Activated CD4-positive, alpha-beta memory T cell treated with anti-CD3 and anti-CD28 coated beads for 36 hours (primary cell): ENCODE results near the gene OR11H7. TPM values are rescaled to one million over a fixed set of nuclear protein-coding genes. Genes with fewer than 3 reads are reported as not detected.
"Not testable (repeated sequence)": the region's sequence is repeated elsewhere in the genome, so short reads cannot be mapped to it uniquely, and the experiment has no call there.

Experiments
- CTCF ChIA-PET: fragments of 350-600 bp; sonication (Branson Sonifier 250); formaldehyde crosslinking; loops from one replicate; lab custom pipeline; 2021; ENCODE audit warnings: antibody characterized with exemption, inconsistent platforms; lab: Charles Lee
- POLR2A ChIA-PET: fragments of 350-600 bp; sonication (Branson Sonifier 250); formaldehyde crosslinking; loops from one replicate; lab custom pipeline; 2021; ENCODE audit warnings: antibody characterized with exemption; lab: Charles Lee
- DNase-seq: peaks from one replicate; pipeline ENCODE4 v3.0.0-alpha.2; 2020
- H3K27ac Mint-ChIP-seq: one replicate; pipeline ENCODE4 v1.8.0; 2021; ENCODE audit warnings: mixed read lengths
- H3K27me3 Mint-ChIP-seq: one replicate; pipeline ENCODE4 v1.8.0; 2021; ENCODE audit warnings: mixed read lengths
- H3K36me3 Mint-ChIP-seq: one replicate; pipeline ENCODE4 v1.8.0; 2021; ENCODE audit warnings: mixed read lengths
- H3K4me1 Mint-ChIP-seq: one replicate; pipeline ENCODE4 v1.8.0; 2021; ENCODE audit warnings: low read depth, mixed read lengths
- H3K4me3 Mint-ChIP-seq: one replicate; pipeline ENCODE4 v1.8.0; 2021; ENCODE audit warnings: mild to moderate bottlenecking, mixed read lengths
- H3K9me3 Mint-ChIP-seq: one replicate; pipeline ENCODE4 v1.8.0; 2021; ENCODE audit warnings: mixed read lengths
- intact Hi-C: fragments of 100-400 bp; cut with micrococcal nuclease; formaldehyde crosslinking; loops from one replicate; pipeline ENCODE4 v1.15.1; 2023
- total RNA-seq, 2 experiments: library from RNA; stranded (reverse); gene quantifications; one replicate each; pipeline ENCODE4 v1.2.3, GENCODE V29; 2021

OR11H7 gene
- not detected for total RNA-seq

DNA sequence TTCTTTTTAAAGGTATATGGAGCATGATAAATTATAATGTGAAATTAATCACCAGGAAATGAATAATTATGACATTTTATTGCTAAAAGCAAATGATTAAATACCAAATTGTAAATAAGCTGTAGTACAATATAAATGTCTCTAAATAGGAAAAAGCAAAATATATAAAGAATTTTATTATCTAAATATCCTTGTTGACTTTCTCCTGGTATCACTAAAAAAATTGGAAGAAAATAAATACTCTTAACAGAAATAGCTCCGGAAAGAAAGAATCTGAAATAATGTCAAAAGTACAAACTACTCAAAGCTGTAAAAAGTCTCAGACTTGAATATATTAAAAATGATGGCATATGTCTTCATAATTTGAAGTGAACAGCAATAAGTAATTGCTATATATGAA, at the start of gene OR11H7:
TSS of gene OR11H7 (plus strand) at position 301 of the 400 bp plus-strand sequence.
- H3K9me3 Mint-ChIP-seq = peaks cover 17% of the 10 kb centered on the region
- H3K36me3 Mint-ChIP-seq = no peaks in the 10 kb centered on the region
- no peak within 1 kb of the TSS for H3K27ac Mint-ChIP-seq
- H3K4me3 Mint-ChIP-seq = no peak within 1 kb of the TSS
- CTCF ChIA-PET = no interaction called here
- POLR2A ChIA-PET = no interaction called here
- intact Hi-C loops = no loop called here
- H3K27me3 Mint-ChIP-seq = peaks cover 2% of the 10 kb centered on the region
- DNase-seq = no peak
- no peaks in the 10 kb centered on the region for H3K4me1 Mint-ChIP-seq

DNA sequence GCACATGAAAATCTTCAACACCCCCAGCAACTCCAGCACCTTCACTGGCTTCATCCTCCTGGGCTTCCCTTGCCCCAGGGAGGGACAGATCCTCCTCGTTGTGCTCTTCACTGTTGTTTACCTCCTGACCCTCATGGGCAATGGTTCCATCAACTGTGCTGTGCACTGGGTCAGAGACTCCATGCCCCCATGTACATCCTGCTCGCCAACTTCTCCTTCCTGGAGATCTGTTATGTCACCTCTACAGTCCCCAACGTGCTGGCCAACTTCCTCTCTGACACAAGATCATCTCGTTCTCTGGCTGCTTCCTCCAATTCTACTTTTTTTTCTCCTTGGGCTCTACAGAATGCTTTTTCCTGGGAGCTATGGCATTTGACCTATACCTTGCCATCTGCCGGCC, 49.6 kb upstream of the OR11H7 start:
- intact Hi-C loops = no loop called here
- Mint-ChIP-seq H3K27me3 (peaks cover 4% of the 10 kb centered on the region), H3K27ac (no peak overlapping the region), H3K36me3 (no peaks in the 10 kb centered on the region), H3K4me3 (no peak overlapping the region), H3K9me3 (no peaks in the 10 kb centered on the region), H3K4me1 (no peaks in the 10 kb centered on the region)
- ChIA-PET POLR2A (no interaction called here), CTCF (no interaction called here)
- no peak for DNase-seq

DNA sequence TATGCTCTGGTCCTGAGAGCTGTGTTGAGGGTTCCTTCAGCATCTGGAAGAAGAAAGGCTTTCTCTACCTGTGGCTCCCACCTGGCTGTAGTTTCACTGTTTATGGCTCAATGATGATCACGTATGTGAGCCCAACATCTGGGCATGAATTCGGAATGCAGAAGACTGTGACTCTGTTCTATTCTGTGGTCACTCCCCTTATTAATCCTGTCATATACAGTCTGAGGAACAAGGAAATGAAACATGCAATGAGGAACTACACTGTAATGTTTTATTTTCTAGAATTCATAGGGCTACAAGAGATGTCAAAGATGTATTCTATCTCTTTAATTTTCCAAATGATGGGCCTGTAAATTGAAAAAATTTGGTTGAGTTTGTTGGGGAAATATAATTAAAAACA, 48.9 kb upstream of the OR11H7 start:
- intact Hi-C loops = no loop called here
- H3K36me3 Mint-ChIP-seq = no peaks in the 10 kb centered on the region
- ChIA-PET CTCF (no interaction called here), POLR2A (no interaction called here)
- H3K4me1 Mint-ChIP-seq = no peaks in the 10 kb centered on the region
- H3K27me3 Mint-ChIP-seq = peaks cover 4% of the 10 kb centered on the region
- no peak for DNase-seq
- H3K9me3 Mint-ChIP-seq = no peaks in the 10 kb centered on the region
- H3K27ac Mint-ChIP-seq = no peak overlapping the region
- no peak overlapping the region for H3K4me3 Mint-ChIP-seq

DNA sequence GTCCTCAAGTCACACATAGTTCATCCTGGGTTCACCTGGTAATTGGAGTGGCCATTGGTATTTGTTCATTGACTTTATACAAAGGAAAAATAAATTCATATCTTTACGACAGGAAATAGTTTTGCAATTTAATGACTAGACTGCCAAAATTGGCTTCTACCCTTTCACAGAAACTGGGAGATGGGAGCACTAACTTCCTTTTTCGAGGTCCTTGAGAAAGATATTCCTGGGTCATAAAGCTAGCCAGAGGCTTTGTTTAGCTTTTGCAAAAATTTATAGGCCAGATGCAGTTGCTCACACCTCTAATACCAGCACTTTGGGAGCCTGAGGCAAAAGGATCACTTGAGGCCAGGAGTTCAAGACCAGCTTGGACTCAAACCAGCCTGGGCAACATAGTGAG, 48.3 kb upstream of the OR11H7 start:
- POLR2A ChIA-PET = no interaction called here
- DNase-seq = no peak
- Mint-ChIP-seq H3K27ac (no peak overlapping the region), H3K36me3 (no peaks in the 10 kb centered on the region), H3K4me3 (no peak overlapping the region), H3K4me1 (no peaks in the 10 kb centered on the region), H3K9me3 (no peaks in the 10 kb centered on the region), H3K27me3 (peaks cover 4% of the 10 kb centered on the region)
- intact Hi-C loops = no loop called here
- CTCF ChIA-PET = no interaction called here

DNA sequence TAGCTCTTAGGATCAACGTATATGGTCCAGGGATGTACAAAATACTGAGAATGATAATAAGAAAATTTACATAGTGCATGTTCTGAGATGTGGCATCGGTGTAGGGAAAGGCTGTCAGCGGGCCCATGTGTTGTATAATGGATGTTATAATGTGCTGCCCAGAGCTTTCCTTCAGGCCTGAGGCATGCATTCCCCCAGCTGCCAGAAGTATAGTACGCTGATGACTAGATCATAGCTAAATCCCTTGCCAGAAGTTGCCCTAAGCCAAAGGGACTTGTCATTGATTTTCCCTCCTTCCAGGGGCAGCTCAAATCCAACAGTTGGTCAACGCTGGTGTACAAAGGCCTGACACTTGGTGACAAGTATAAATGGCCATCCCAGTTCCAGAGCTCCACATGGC, 44.6 kb upstream of the OR11H7 start:
- H3K4me3 Mint-ChIP-seq = no peak overlapping the region
- H3K27me3 Mint-ChIP-seq = peaks cover 1% of the 10 kb centered on the region
- no peaks in the 10 kb centered on the region for H3K36me3 Mint-ChIP-seq
- ChIA-PET CTCF (no interaction called here), POLR2A (no interaction called here)
- intact Hi-C loops = no loop called here
- no peak for DNase-seq
- no peaks in the 10 kb centered on the region for H3K9me3 Mint-ChIP-seq
- no peaks in the 10 kb centered on the region for H3K4me1 Mint-ChIP-seq
- no peak overlapping the region for H3K27ac Mint-ChIP-seq

DNA sequence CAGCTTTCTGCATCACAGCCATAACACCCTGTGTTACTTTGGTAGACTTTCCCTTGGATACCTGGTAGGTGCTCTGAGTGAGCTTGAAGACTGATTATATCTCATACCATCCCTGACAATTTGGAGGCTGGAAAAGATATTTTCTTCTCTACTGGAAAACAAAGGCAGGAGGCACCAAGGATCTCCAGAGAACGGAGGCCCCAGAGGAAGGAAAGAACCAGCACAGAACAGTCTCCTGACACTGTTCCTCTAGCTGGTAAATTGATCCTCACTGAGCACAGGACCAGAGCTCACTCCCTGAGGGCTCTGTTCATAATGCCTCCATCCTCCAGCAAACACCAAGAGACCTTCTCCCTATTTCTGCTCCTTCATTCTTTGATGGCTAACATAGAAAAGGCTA, 38.2 kb upstream of the OR11H7 start, which contains the start of gene OR11G2:
TSS of gene OR11G2 (plus strand) at position 301 of the 400 bp plus-strand sequence. CDS start 6,542 bp downstream, outside the sequence.
- H3K4me3 Mint-ChIP-seq = no peak within 1 kb of the TSS
- H3K27me3 Mint-ChIP-seq = peaks cover 1% of the 10 kb centered on the region
- intact Hi-C loops = no loop called here
- ChIA-PET POLR2A (no interaction called here), CTCF (no interaction called here)
- no peaks in the 10 kb centered on the region for H3K9me3 Mint-ChIP-seq
- no peaks in the 10 kb centered on the region for H3K4me1 Mint-ChIP-seq
- DNase-seq = no peak
- no peaks in the 10 kb centered on the region for H3K36me3 Mint-ChIP-seq
- no peak within 1 kb of the TSS for H3K27ac Mint-ChIP-seq

DNA sequence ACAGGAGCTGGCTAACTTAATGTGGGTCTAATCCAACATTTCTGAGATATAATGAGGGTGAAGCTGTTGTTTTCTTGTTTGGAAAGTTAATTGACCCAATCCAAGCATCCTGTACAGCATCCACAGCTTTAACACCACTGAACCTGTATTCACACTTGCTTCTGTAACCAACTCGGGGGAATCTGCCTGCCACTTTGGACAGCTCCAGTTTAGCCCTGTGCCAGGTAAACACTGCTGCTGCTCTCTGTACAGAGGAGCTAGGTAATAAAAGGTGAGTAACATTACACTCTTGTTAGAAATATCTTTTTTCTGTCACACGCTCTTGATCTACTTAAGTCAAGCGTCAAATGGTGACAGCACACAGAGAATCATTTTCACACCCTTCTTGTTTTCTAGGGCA, 37.4 kb upstream of the OR11H7 start:
- H3K36me3 Mint-ChIP-seq = no peaks in the 10 kb centered on the region
- ChIA-PET CTCF (no interaction called here), POLR2A (no interaction called here)
- H3K4me3 Mint-ChIP-seq = no peak overlapping the region
- DNase-seq = no peak
- intact Hi-C loops = no loop called here
- H3K27me3 Mint-ChIP-seq = no peaks in the 10 kb centered on the region
- no peak overlapping the region for H3K27ac Mint-ChIP-seq
- no peaks in the 10 kb centered on the region for H3K4me1 Mint-ChIP-seq
- no peaks in the 10 kb centered on the region for H3K9me3 Mint-ChIP-seq

DNA sequence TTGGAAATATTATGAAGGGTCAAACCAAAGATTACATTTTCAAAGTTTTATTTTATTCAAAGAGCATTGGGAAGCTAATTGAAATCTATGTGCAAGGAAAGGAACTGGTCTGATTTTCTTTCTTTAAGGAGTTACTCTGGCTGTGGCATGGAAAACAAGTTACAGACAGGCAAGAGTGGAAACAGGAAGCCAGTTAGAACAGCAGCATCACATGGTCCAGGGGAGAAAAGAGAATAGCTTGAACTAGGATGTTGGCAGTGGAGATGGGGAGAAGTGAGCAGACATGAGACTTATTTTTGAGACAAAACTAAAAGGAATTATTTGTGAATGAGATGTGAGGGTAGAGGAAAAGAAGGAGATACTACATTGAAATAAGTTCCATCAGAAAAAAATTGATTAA, 34.7 kb upstream of the OR11H7 start:
- ChIA-PET CTCF (no interaction called here), POLR2A (no interaction called here)
- H3K4me1 Mint-ChIP-seq = no peaks in the 10 kb centered on the region

DNA sequence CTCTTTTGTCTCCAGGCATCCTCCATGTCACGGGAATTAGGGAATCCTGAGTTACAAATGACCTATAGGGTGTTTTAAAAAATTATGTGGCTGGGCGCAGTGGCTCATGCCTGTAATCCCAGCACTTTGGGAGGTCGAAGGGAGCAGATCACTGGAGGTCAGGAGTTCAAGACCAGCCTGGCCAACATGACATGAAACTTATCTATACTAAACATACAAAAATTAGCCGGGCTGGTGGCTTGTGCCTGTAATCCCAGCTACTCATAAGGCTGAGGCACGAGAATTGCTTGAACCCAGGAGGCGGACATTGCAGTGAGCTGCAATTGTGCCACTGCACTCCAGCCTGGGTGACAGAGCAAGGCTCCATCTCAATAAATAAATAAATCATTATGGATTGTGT, 33.6 kb upstream of the OR11H7 start:
- DNase-seq, H3K9me3 Mint-ChIP-seq, intact Hi-C loops, H3K27me3 Mint-ChIP-seq, H3K4me3 Mint-ChIP-seq, H3K27ac Mint-ChIP-seq, H3K4me1 Mint-ChIP-seq, CTCF ChIA-PET, H3K36me3 Mint-ChIP-seq, POLR2A ChIA-PET: not testable (repeated sequence)

More for the DNA sequence above, 34.7 kb upstream of the OR11H7 start:
- H3K36me3 Mint-ChIP-seq = no peaks in the 10 kb centered on the region
- intact Hi-C loops = no loop called here
- no peaks in the 10 kb centered on the region for H3K9me3 Mint-ChIP-seq
- H3K27me3 Mint-ChIP-seq = peaks cover 2% of the 10 kb centered on the region
- H3K27ac Mint-ChIP-seq = no peak overlapping the region
- no peak for DNase-seq
- H3K4me3 Mint-ChIP-seq = no peak overlapping the region

DNA sequence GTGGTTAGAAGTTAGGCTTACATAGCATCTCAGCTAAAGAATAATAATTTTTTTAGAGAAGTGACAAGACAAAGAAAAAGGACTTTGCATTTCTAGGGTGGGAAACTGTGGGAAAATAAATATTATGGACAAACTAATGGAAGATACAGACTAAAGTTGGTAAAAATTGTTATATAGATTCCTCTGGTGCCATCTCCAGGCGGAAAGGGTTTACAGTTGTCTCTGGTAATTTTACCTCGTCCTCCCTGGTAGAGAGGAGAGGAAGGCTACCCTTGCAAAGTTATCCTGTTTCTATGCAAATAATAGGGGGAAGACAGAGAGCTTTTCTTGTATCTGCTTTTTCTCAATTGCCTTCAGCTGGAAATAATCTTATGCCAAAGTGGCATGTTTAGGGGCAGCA, 32.9 kb upstream of the OR11H7 start:
- H3K27me3 Mint-ChIP-seq = peaks cover 2% of the 10 kb centered on the region
- H3K9me3 Mint-ChIP-seq = no peaks in the 10 kb centered on the region
- ChIA-PET POLR2A (no interaction called here), CTCF (no interaction called here)
- DNase-seq = no peak
- intact Hi-C loops = no loop called here
- no peaks in the 10 kb centered on the region for H3K4me1 Mint-ChIP-seq
- H3K36me3 Mint-ChIP-seq = no peaks in the 10 kb centered on the region
- no peak overlapping the region for H3K27ac Mint-ChIP-seq
- no peak overlapping the region for H3K4me3 Mint-ChIP-seq

DNA sequence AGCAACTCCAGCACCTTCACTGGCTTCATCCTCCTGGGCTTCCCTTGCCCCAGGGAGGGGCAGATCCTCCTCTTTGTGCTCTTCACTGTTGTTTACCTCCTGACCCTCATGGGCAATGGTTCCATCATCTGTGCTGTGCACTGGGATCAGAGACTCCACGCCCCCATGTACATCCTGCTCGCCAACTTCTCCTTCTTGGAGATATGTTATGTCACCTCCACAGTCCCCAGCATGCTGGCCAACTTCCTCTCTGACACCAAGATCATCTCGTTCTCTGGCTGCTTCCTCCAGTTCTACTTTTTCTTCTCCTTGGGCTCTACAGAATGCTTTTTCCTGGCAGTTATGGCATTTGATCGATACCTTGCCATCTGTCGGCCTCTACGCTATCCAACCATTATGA, 31.3 kb upstream of the OR11H7 start:
- DNase-seq = no peak
- Mint-ChIP-seq H3K27me3 (peaks cover 2% of the 10 kb centered on the region), H3K36me3 (no peaks in the 10 kb centered on the region), H3K4me3 (no peak overlapping the region), H3K27ac (no peak overlapping the region), H3K9me3 (no peaks in the 10 kb centered on the region), H3K4me1 (no peaks in the 10 kb centered on the region)
- CTCF ChIA-PET = no interaction called here
- intact Hi-C loops = no loop called here
- POLR2A ChIA-PET = no interaction called here

DNA sequence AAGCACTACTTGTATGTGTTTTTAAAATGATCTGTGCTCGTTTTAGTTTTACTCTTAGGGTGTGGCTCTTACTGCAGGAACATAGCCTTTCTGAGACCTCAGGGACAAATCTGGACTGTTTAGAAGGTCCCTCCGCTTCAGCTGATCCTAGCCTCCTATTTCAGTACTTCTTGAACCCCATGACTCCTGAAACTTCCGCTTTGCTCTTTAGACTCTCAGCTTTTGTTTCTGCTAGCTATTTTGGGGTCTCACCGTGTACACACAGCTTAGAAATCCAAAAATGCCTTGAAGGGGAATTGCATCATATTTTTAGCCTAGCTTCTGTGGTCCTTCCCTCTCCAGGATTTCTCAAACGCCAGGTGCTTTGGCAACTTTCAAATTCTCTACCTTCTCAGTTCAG, 29.8 kb upstream of the OR11H7 start:
- ChIA-PET CTCF (no interaction called here), POLR2A (no interaction called here)
- Mint-ChIP-seq H3K27me3 (peaks cover 2% of the 10 kb centered on the region), H3K9me3 (no peaks in the 10 kb centered on the region), H3K36me3 (no peaks in the 10 kb centered on the region), H3K4me3 (no peak overlapping the region), H3K27ac (no peak overlapping the region), H3K4me1 (no peaks in the 10 kb centered on the region)
- intact Hi-C loops = no loop called here
- no peak for DNase-seq

DNA sequence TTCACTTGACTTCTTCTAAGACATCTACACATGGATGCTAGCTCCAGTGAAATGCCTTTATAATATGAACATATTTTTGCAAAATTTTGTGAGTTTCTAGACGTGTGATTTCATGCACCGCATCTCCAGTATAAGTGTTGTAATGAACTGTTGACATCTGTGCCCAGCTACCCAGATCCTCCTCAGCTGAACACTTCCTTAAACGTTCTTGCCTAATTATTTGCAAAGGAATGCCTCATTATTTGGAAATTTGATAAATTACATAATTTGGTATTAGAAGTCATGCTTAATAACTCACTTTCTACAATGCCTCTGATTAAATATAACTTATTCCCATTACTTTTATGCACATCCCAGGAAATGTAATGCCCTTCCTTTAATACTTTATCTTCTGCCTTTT, 24.1 kb upstream of the OR11H7 start:
- no peak for DNase-seq
- H3K4me3 Mint-ChIP-seq = no peak overlapping the region
- H3K4me1 Mint-ChIP-seq = no peaks in the 10 kb centered on the region
- ChIA-PET POLR2A (no interaction called here), CTCF (no interaction called here)
- intact Hi-C loops = no loop called here
- H3K27me3 Mint-ChIP-seq = no peaks in the 10 kb centered on the region
- no peak overlapping the region for H3K27ac Mint-ChIP-seq
- no peaks in the 10 kb centered on the region for H3K9me3 Mint-ChIP-seq
- no peaks in the 10 kb centered on the region for H3K36me3 Mint-ChIP-seq

DNA sequence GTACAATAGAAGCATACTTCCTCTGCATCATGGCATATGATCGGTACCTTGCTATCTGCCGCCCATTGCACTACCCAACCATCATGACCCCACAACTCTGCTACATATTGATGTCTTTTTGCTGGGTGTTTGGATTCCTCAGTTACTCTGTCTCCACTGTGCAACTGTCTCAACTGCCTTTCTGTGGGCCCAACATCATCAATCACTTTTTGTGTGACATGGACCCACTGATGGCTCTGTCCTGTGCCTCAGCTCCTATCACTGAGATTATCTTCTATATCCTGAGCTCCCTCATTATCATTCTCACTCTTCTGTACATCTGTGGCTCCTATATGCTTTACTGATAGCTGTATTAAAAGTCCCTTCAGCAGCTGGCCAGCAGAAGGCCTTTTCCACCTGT, 19.2 kb upstream of the OR11H7 start:
- intact Hi-C loops = no loop called here
- Mint-ChIP-seq H3K36me3 (no peaks in the 10 kb centered on the region), H3K27ac (no peak overlapping the region), H3K4me3 (no peak overlapping the region), H3K27me3 (no peaks in the 10 kb centered on the region), H3K4me1 (no peaks in the 10 kb centered on the region), H3K9me3 (no peaks in the 10 kb centered on the region)
- ChIA-PET POLR2A (no interaction called here), CTCF (no interaction called here)
- DNase-seq = no peak
